Breast epithelium (tissue), 3 donors: ENCODE results near the gene KRTAP10-10.

Experiments used
- CTCF ChIP-seq, 3 donors: fragments of 450-650 bp; IDR thresholded peaks; one replicate each; pipeline ENCODE4 v1.5.1; 2016 to 2017; ENCODE audit warnings: antibody characterized with exemption in 3 of 3, mild to moderate bottlenecking in 3 of 3, moderate library complexity in 3 of 3
- POLR2A ChIP-seq: fragments of 450-650 bp; IDR thresholded peaks from one replicate; pipeline ENCODE4 v1.6.1; 2016; ENCODE audit warnings: antibody characterized with exemption, mild to moderate bottlenecking, moderate library complexity
- POLR2AphosphoS5 ChIP-seq, 3 donors: sonication (generic); formaldehyde crosslinking; IDR thresholded peaks; one replicate each; pipeline ENCODE4 v1.6.1; 2017; ENCODE audit warnings: antibody characterized with exemption in 3 of 3

DNA sequence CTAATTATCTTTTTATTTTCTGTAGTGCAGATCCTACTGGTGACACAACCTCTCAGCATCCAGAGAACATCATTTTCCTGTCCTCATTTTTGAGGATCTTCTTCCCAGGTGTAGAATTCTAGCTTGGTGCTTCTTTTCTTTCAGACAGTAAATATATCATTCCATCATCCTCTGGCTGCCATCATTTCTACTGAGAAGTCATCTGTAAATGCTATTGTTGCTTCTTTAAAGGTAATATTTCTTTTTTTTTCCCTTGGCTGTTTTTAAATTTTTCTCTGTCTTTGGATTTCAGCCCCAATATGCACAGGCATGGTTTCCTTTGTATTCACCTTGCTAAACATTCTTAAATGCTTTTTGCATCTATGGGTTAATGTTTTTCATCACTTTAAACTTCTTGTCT, 13.6 kb upstream of the KRTAP10-10 start:
- TF ChIP-seq CTCF (IDR thresholded peaks at IDR 0.05) (no peak), POLR2AphosphoS5 (IDR thresholded peaks at IDR 0.05) (no peak), POLR2A (no peak)
